SH-SY5Y (cell line): Measurements from ENCODE around the gene RPS29.

Experiments
- GATA2 ChIP-seq: IDR thresholded peaks from 2 replicates; pipeline ENCODE4 v1.6.1; 2011; ENCODE audit warnings: mild to moderate bottlenecking, low read depth, low read length
- GATA3 ChIP-seq: IDR thresholded peaks from 2 replicates; pipeline ENCODE4 v1.6.1; 2011; ENCODE audit warnings: low read depth, mild to moderate bottlenecking, low read length, moderate library complexity

DNA sequence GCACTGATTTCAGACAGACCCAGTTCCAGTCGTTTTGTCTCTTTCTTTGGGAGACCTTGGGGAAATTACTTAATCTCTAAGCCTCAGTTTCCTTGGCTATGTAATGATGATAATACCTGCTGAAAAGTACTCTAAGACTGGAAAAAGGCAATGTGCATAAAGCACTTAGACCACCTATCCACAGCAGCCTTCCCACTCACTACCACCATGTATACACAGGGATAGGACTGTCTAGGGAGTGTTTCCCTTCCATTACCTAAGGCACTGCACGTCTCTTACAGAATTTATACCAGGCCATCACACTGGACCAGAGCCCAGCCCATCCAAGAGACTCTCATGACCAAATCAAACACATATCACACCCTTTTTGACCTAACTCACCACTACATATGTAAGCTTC lies 6.3 kb downstream of the RPS29 start:
- TF ChIP-seq GATA2 (no peak), GATA3 (no peak)
